Tibial nerve (tissue), 4 donors: Measurements from ENCODE around the gene PLEKHJ1.

Experiments used
- CTCF ChIP-seq, 5 experiments: fragments of 200-600 bp in 3 of 5; fragments of 450-650 bp in 2 of 5; sonication (generic) in 3 of 5; IDR thresholded peaks; one replicate each; pipeline ENCODE4 v1.5.1; 2016 to 2019; ENCODE audit warnings: antibody characterized with exemption in 5 of 5, mild to moderate bottlenecking in 3 of 5, moderate library complexity in 2 of 5
- EP300 ChIP-seq, 2 donors: sonication (generic); formaldehyde crosslinking; IDR thresholded peaks; one replicate each; pipeline ENCODE4 v1.6.1; 2017; ENCODE audit warnings: antibody characterized with exemption in 2 of 2, mild to moderate bottlenecking in 1 of 2
- POLR2A ChIP-seq, 2 donors: fragments of 450-650 bp; IDR thresholded peaks; one replicate each; pipeline ENCODE4 v1.6.1; 2017; ENCODE audit warnings: antibody characterized with exemption in 2 of 2, mild to moderate bottlenecking in 2 of 2, moderate library complexity in 2 of 2

GRCh38 chr19:2268861-2269243, 32.7 kb upstream of the PLEKHJ1 start:
- TF ChIP-seq CTCF (IDR thresholded peaks at IDR 0.05): no peak
- no peak for TF ChIP-seq POLR2A (IDR thresholded peaks at IDR 0.05)
- no peak for TF ChIP-seq EP300 (IDR thresholded peaks at IDR 0.05)
